Activated CD4-positive, alpha-beta T cell treated with anti-CD3 and anti-CD28 coated beads, Interleukin-2, amount 50 U/mL, for 24 hours (primary cell): ENCODE results near the gene PDE4B.

Experiments used
- DNase-seq, 2 donors: peaks; one replicate each; pipeline ENCODE4 v3.0.0-alpha.2; 2020; ENCODE audit warnings: low read depth in 1 of 2, low spot score in 1 of 2

Gene PDE4B

DNA sequence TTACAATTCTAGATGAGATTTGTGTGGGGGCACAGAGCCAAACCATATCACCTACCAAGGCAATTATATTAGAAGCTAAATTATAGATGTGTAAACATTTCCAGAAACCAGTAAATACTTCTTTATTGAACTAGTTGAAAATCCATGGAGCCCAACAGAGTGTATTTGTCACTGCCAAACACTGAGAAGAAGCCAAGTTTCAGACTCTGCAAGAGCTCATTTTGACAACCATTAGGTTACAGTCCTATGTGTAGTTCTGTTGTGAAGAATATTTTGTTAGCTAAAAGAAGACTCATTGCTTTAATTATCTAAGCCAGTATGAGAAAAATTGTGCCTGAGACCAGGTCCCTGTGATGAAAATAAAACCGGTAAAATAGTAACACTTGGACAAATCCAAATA lies 382.4 kb downstream of the PDE4B start:
- no peak for DNase-seq

DNA sequence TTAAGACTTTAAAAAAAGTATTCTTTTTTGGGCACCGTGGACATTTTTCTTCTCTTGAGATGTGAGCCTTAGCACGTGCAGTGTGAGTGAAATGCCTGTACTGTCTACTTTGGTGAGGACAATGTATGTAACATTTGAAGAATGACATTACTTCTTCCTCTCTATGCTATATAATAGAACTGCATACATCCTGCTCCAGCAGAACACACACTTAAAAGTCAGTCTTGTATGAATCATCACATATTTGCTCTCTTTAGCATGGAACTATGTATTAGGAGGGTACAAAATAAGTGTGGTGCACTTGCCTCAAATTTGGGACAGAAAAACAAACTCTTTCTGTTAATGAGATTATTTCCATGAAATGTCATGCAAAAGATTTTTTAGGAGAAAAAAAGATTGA lies 382.9 kb downstream of the PDE4B start:
- DNase-seq = no peak

DNA sequence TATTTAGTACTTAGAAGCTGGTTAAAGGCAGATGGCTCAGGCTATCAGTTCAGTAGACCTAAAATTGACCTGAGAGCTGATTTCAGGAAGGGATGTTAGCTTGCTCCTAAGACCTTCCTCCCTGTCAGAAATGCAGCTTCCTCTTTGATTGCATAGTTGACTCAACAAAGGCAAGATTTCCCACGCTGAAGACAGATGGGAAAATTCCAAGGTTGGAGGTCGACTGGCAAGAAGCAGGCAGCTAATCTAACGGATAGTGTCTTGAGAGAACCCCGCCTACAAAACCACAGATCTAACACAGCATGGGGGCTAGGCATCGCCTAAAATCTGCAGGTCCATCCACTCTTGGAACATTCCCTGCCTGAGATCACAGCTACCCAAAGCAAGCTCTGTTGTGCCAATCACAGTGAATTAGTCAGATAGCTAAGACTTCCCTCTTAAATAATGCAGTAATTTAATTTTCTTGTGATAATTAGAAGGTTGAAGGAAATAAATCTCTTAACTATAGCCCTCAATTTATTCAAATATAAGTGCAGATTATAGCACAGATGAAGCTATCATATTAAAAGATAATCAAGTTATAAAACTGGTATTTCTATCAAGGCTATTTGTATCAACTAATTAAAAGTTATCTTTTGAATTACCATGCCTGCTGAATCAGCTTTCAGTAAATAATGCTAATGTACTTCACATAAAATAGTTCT lies 383.5 kb downstream of the PDE4B start:
- no peak for DNase-seq

DNA sequence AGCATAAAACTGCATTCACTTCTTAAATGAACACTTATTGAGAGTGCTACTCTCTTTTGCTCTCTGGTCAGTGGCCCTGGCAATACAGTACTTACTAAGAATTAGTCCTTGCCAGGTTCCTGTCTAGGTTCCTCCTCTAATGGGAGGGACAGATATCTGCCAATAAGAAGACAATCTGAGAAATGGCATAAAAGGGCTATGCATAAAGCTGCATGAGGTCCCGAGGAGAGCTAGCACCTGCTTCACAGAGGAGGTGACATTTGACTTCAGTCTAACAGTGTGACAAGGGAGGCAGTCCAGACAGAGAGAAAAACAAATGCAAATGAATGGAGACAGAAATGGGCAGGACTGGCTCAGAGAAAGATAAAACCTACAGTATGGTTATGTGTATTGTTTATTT lies 384.1 kb downstream of the PDE4B start:
- DNase-seq = no peak

DNA sequence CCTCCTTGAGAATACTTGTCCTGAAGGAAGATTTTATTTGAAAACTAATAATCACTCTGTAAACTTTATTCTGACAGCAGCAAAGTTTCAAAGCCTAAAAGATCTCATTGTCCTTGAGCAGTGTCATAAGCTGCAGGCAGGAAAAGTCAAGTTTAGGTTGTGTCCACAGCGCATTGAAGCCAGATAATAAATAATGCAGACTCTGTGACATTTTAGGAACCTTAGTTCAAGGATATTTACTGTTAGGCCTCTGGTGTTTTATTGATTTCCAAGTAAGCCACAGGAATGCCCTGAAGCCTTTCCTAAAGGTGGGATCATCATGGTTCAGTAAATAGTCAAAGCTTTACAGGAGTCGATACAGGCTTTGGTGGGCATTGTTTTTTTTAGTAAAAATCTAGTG lies 384.8 kb downstream of the PDE4B start:
- DNase-seq = no peak

DNA sequence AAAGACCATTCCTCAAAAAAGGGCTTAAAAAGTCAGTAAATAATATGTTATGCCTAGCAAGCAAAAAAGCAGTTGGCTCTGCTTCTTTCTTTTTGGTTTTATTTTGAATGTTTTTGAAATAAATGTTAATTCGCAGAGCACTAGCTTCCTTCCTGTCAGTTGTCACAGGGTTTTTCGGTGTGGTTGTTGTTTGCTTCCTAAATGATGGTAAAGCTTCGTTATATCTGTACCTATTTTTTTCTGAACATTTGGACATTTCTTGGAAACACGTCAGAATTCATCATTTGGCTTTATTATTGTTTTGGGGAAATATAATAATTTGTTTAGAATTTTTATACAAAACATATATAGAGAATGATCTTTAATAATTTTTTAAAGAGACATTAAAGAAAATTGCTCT lies 389.3 kb downstream of the PDE4B start:
- DNase-seq = no peak

DNA sequence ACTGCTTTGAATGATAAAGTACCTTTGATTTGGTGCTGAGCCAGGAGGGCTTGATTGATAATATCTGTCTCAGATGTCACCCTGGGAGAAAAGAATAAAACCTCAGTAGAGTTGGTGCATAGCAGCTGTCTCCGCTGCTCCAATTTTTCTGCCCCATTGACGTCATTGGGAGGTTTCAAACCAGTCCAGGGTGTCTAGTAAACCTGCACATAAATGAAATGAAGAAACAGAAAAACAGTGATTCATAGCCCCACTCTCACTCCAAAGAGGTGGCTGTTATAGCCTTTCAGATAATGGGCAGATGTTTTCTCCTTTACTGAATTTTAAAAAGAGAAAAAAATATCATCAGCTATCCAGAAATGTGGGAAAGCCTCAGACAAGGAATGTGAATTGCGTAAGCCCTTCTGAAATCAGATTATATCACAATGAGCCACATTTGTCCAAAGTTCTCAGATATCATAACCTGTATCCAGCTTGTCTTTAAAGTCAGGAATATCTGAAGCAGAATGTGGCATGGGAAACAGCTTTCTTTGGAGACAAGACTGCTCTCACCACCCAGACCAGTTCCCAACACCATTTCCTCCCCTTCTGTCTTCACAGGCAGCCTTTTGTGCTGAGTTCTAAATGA lies 390.0 kb downstream of the PDE4B start:
- peak in 1 of 2 donors; percentile 29 for DNase-seq

DNA sequence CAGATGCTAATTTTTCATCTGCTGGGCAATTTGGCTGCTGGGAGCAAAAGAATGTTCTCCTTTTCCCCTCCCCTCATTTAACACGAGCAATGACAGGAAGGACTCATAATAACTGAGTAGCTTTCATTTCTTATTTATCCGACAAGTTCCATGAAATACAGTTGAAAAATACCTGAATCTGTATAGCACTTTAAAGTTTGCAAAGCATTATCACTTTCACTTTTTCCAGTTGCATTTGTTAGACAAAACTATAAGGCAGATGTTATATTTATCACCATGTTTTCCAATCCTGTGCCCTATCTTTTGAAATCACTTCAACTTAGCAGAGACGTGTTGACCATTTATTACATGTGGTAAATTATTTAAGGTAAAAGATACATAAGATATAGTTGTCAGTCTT lies 390.7 kb downstream of the PDE4B start:
- DNase-seq = no peak

DNA sequence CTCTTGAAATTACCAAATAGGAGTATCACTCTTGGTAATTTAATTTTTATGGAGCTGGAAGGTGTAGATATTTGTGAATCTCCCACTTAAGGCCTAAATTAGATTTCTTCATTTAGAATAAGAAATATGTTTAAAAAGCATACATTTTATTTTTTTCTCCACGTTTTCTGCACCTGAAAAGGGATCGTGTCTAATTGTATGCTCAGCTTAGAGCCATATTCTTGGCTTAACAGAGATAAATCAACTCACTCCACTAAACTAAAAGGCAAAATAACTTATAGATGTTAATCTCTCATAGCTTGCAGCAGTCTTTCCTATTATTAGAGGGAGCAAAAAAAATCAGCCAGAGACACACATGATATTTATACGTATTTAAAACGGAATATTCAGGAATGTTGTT lies 404.4 kb downstream of the PDE4B start:
- no peak for DNase-seq

DNA sequence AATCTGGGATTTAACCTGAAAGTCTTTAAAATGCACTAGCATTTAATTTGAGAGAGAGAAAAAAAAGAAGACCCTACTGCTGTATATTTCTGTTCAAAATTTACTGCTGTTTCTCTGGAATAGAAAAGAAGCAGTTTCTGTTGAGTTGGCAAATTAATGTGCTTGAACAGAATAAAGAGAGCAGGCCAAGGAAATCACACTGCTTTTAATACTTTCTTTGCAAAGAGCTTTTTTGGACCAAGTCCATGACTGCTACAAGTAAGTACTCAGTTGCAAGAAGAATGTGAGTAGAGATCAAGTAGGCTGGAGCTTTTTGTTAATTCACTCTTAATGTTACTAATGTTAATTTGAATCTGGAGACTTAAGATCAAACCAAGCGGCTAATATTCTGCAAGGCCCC lies 405.1 kb downstream of the PDE4B start:
- DNase-seq = no peak

DNA sequence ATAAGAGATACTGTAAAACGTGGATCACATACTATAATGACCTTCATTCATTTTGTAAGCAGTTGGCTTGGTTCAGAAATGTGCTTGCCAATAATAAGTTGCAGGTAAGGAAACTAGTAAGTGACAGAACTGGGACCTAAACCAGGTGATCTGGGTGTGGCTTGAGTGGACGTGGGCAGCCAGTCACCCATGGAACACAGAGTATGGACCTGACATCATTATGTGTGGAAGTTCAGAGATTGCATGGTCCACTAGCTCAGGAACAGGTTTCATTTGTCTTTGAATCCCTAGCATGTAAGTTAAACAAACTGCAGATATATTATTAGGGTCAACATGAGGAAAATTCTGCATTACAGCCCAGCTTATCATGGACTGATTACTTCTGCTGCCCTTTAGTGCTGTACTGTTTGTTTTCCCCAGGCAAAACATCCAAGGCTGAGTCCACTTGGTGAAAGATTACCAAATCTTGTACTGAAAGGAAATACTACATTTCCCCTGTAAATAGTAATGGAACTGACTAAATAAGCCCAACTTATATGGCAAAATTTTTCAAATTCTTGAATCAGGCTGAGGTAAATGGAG lies 414.0 kb downstream of the PDE4B start:
- no peak for DNase-seq

DNA sequence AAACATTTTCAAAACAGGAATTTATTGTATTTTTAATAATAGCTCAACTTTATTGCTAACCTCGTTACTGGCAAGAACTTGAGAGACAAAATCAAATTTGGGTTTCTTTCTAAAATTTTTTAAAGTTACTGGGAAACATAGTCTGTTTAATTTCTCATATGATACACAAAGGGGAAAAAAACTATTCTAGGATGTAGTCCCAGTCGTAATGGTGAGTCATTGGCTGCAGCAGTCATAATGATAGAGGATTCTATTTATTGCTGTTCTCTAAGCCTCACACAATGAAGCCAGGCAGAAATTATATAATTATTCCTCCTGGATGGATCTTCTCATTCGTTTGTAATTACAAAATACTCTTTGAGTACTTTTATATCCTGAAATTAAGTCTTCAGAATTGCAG lies 414.8 kb downstream of the PDE4B start:
- DNase-seq = no peak

DNA sequence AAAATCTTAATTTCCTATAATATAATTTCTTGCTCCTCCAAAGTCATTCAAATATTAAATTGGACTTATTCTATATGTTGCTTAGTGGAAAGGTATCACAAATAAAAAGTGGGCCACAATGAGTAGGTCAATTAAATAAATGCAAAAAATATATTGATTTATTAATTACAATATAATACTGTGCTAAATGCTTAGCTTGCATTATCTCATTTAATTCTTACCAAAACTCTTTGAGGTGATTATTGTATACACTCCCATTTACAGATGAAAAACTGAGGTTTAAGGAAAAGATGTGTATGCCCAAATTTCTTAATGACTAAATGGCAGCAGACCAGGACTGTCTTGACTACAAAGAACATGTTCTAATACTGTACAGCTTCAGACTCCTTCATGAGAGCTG lies 415.9 kb downstream of the PDE4B start:
- DNase-seq = no peak

DNA sequence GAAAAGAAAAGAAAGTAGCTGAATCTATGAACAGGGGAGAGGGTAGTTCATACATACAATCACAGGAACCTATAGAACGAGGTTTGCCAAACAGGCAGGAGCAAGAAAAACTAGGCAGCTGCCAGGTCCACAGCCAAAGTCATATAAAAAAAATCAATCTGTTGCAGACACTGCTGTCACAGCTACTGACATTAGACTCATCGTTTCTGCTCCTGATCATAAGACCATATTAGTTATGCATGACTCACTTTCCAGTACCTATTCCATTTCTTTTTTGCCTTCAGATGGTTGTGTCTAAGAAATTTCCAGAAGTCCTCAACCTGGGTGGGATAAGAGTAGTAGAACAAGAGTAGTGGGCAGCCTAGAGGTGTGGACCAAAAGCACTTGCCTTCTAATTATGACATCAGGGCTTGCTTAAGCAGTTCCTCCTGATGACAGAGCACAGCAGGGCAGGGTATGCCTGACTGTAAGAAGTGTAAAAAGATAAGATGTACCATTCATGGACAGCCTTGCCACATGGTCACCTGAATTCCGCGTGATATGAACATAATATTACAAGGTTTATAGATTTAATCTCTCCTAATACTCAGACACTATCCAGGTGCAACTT lies 418.0 kb downstream of the PDE4B start:
- no peak for DNase-seq

DNA sequence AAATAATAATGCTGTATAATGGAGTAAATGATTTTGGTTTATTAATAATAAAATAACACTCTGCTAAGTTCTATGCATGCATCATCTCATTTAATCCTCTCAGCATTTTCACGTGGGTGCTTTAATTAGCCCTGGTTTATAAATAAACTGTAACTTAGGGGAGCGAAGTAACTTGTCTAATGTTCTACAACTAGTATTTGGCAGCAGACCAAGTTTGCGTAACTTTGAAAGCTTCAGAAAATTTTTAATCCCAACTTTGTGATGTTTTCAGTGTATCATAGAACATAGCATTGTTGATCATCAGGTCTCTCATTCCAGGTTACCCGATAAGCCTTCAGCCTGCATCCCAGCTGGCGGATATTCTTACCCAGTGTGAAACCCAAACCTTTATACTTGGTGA lies 418.8 kb downstream of the PDE4B start:
- no peak for DNase-seq

DNA sequence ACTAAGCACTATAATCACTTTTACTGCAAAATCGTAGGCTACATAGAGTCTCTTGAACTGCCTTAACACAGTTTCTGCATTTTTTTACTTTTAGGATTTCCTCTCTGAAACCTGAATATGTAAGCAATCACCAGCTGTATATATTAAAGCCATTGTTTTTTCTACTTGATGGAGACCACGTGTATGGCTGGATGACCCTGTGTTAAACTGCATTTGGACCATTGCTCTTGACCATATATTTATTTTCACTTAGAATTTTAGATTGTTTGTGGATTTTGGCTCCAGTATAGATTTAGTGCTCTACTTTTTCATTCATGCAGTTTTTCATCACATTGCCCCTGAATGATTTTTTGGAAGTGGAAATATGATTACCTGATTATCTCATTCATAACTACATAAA lies 420.8 kb downstream of the PDE4B start:
- no peak for DNase-seq

DNA sequence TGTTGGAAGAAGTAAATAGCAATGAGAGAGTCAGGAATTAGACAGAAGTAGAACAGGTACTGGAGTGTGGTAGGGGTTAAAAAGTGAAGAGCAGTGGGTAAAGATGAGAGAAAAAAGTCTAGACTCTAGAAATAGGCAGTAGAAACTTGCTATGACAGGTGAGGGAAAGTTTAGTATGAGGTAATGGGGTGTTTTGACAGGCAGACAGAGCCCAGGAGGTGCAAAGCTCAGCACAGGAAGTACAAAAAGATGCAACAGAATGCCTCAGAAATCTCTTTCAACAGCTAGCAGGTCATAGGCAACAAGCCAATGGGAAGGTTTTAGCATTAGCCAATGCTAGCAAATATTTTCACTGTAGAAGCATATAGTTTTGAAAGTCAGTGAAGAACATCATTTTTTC lies 422.2 kb downstream of the PDE4B start:
- no peak for DNase-seq

DNA sequence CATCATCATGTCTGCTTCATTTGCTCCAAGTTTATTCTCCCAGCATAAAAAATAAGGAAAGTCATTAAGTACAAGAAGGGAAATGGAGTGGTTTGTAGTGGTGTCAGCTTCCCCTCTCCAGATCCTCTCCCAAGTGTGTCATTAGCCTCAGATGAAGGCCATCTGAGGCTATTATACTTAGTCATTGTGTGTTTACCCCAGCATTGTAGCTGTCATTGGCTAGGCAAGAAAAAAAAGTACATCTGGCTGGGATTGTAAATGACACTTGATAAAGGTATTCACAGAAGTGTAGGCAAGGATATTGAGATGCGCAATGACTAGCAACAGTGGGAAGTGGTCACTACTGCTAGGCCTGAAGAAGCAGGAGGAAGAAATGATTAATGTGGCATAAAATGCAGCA lies 424.3 kb downstream of the PDE4B start:
- DNase-seq = no peak

DNA sequence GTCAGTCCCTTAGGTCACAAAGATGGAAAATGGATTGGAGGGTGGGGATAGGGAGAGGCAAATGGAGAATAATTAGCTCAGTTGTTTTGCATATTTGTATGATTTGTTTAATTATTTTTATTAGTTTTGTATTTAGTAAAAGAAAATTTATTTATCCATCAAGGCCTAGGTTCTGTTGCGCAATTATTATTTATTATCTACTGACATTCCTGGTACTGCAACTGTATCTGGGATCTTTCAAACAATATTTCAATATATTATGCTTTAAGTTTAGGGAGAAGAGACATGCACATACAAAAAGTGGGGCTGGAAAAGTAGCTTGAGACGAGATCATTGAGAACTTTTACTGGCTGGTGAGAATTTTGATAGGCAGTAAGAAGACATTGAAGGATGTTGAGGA lies 424.9 kb downstream of the PDE4B start:
- no peak for DNase-seq

DNA sequence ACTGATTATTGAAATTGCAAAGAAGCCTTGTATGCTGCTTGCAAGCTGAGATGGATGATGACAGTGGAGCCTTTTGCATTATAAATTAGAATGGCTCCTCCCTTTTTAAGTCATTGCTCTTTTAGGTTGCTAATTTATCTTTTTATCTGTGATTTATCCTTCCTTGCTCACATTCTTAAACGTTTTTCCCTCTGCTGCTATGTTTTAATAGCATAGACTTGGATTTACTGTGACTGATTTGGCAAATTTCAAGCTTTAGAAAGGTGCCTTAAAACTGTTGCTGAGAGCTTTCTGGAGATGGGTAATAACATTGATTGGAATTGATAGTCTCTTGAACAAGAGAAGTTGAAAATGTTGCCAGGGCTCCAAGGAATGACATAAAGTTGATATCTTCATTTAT lies 427.8 kb downstream of the PDE4B start:
- DNase-seq = no peak

DNA sequence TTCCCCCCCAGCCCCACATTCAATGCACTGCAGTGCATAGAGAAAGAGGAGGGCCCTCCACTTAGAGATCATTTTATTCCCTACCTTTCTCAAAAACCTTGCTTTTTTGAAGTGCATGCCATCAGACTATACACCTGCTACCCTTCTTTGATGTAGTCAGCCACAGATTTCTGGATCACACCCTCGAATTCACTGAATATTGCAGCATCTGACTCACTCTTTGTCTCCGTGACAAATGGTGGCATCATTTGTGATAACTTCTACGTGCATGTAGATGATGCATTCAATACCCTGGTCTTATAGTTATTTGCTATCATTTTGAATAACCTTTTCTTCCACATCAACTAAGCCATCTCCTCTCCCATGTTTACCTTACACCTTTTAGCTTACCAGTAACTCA lies 431.0 kb downstream of the PDE4B start:
- DNase-seq = no peak

DNA sequence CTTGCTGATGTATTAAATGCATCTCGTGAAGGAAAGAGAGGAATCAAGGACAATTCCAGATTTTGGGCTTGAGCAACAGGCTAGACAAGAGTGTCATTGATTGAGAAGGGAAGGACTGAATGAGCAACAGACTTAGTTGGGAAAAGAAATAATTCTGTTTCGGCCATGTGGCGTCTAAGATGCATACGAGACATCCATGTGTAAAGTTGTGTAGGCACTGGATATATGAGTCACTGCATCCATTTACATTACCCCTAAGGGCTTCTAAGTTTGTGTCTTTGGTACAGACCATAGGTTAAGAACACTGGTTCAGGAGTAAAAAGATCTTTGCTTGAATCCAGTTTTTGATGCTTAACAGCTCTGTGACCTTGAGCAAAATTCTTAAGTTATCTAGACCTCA lies 434.3 kb downstream of the PDE4B start:
- no peak for DNase-seq

DNA sequence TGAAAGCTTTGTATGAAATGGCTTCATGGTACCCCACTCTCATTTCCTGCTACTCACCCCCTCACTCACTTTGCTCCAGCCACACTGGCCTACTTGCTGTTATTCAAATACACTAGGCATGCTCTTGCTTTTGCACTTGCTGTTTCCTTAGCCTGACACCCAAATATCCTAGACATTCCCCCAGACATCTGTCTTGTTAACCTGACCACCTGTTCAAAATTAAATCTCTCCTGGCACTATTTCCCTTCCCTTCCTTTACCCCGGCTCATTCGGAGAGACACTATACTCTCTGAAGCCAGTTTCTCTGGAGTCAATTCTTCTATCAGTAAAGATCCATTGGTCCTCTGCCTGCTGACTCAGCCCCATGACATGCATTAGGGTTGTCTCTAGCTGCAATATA lies 435.3 kb downstream of the PDE4B start:
- no peak for DNase-seq
